Epithelial cell of prostate (primary cell): ENCODE results near the gene SLC10A3.

Source experiments
- DNase-seq: peaks from one replicate; pipeline ENCODE4 v3.0.0-alpha.2; 2011; ENCODE audit warnings: low read depth, low spot score
- H3K27ac ChIP-seq: fragments of 450-650 bp; 2 replicates; pipeline ENCODE4 v1.5.1; 2017; ENCODE audit warnings: mild to moderate bottlenecking

Gene SLC10A3

GRCh38 chrX:154443992-154444754 is 46.3 kb downstream of the SLC10A3 start, which contains the start of gene FAM50A:
Gene FAM50A, plus strand, starts transcription at chrX:154444141. Its CDS starts 95 bp downstream, at chrX:154444236.
- DNase-seq, result no peak
- peak within 1 kb of the TSS; percentile 47 for H3K27ac ChIP-seq

- peak overlapping the region; percentile 47 for H3K27ac ChIP-seq
- no peak for DNase-seq
Observed at GRCh38 chrX:154443479-154443910, 46.9 kb downstream of the SLC10A3 start.

DNA sequence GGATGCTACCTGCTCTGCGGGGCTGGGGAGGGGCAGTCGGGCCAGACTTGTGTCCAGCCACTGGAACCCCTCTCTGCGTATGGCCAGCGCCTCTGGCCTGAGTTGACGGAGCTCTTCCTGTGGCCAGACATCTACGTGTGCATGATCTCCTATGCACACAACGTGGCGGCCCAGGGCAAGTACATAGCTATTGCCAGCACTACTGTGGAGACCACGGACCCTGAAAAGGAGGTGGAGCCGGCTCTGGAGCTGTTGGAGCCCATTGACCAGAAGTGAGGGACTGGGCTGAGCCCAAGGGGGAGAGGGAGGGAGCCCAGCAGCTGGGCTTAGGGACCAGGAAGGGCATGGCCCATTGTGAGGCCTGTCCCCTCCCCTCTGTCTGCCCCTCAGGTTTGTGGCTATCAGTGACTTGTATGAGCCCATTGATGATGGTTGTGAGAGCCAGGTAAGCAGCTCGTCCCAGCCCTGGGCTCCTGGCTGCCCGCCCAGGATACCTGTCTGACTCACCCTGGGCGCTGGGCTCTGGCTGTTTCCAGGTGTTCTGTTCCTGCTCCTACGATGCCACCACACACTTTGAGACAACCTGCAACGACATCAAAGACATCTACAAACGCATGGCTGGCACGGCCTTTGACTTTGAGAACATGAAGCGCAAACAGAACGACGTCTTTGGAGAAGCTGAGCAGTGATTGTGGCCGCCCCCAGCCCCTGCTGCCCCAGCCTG is 48.3 kb downstream of the SLC10A3 start:
- DNase-seq, result peak; percentile 2

GRCh38 chrX:154441564-154441963 is 48.9 kb downstream of the SLC10A3 start:
- no peak overlapping the region for H3K27ac ChIP-seq
- DNase-seq, result no peak

More for the DNA sequence above, 48.3 kb downstream of the SLC10A3 start:
- H3K27ac ChIP-seq, result no peak overlapping the region

DNA sequence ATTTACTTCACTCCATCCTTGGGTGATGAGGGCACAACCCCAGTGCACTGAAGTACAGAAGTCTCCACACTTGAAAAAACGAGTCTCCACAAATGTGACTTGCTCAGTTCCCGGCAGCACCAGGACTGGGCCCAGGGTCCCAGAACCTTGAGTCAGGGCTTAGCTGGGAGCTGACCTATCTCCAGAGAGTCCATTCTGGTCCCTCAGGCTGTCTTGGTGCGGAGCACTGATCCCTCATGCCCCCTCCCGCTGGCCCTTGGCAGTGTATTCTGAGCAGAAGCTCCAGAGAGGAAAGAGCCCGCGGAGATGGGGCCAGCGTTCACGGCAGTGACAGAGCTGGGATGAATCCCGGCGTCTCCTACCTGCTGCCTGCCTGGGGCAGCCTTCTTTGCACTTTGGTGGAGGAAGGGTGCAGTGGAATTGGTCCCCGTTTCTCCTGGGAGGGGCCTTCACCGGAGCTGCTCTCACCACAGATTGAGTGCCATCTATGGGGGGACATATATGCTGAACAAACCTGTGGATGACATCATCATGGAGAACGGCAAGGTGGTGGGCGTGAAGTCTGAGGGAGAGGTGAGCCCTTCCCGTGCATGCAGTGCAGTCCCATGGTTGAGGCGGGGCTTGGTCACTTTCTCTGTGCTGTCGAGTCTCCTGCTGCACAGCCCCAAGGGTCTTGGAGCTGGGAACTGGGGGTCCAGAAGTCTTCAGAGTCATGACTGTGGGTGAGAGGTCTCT is 49.6 kb downstream of the SLC10A3 start:
- no peak for DNase-seq
- no peak overlapping the region for H3K27ac ChIP-seq

DNA sequence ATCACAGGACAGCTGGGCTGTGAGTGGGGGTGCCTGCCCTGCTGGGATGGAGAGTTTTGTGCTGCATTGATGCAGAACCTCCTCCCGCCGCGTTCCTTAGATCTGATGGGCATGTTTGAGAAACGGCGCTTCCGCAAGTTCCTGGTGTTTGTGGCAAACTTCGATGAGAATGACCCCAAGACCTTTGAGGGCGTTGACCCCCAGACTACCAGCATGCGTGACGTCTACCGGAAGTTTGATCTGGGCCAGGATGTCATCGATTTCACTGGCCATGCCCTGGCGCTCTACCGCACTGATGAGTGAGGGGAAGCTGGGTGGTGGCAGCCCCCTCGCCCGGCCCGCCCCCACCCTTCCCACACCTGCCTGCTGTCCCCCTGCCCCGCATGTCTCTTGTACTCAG is 50.6 kb downstream of the SLC10A3 start:
- no peak overlapping the region for H3K27ac ChIP-seq
- no peak for DNase-seq

GRCh38 chrX:154437971-154438893 is 52.2 kb downstream of the SLC10A3 start:
- no peak overlapping the region for H3K27ac ChIP-seq
- DNase-seq, result no peak
